Right lung (tissue), 5 donors: ENCODE results near the gene MAN1A1. TPM values are rescaled to one million over a fixed set of nuclear protein-coding genes. Genes with fewer than 3 reads are reported as not detected.
A peak's percentile ranks its signal among the peaks of the same experiment; 100 is the strongest.
"Not testable (repeated sequence)": the region's sequence is repeated elsewhere in the genome, so short reads cannot be mapped to it uniquely, and the experiment has no call there.

Source experiments
- DNase-seq, 2 donors: peaks; one replicate each; pipeline ENCODE4 v3.0.0-alpha.2; 2013
- polyA plus RNA-seq, 5 donors: library from polyadenylated mRNA; unstranded; fragments of 120-200 nt; gene quantifications; one replicate each; pipeline versions ENCODE4 v1.2.1 to v1.2.3, GENCODE V29; 2013; ENCODE audit warnings: inconsistent platforms in 1 of 5, low replicate concordance in 1 of 5; ENCODE audit not compliant: insufficient read length in 5 of 5, insufficient read depth in 1 of 5

The MAN1A1 gene
- polyA plus RNA-seq, 5 donors, result 35.8 to 72.9 (median 65.1) TPM

DNA sequence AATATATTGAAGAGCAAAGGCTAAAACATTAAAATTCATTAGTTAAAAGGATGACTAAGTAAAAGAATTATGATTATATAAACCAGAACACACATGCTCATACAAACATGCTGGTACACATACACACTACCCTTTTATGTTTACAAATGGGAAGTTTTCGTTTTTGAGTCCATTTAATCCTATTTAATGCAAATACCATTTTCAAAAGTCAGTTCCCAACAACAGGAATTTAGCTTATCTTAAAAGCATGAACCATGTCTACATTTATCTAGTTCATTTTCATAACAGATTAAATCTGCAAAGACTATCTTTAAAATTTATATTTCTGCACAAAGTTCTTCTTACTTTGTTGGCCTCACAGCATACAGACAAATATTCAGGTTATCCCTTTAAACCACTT lies 42.5 kb downstream of the MAN1A1 start:
- no peak for DNase-seq

- no peak for DNase-seq
Measured at GRCh38 chr6:119306396-119306968, 43.1 kb downstream of the MAN1A1 start.

GRCh38 chr6:119303164-119303887 lies 46.2 kb downstream of the MAN1A1 start:
- DNase-seq, result no peak

DNA sequence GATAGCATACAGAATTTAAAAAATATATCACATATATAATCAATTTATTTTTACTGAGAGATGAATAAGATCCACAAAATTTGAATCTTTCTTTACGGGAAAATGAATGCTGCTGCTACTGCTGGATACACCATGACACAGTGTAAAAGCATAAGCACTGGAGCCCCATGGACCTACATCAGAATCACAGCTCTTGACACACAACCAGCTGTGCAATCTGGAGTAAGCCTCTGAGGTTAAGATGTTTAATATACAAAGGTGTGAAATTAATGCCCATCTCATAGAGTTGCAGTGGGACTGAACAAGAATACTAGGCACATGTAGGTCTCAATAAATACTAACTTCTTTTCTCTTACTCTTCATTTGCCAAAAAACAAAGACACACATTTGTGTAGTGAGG lies 48.1 kb downstream of the MAN1A1 start:
- no peak for DNase-seq

DNA sequence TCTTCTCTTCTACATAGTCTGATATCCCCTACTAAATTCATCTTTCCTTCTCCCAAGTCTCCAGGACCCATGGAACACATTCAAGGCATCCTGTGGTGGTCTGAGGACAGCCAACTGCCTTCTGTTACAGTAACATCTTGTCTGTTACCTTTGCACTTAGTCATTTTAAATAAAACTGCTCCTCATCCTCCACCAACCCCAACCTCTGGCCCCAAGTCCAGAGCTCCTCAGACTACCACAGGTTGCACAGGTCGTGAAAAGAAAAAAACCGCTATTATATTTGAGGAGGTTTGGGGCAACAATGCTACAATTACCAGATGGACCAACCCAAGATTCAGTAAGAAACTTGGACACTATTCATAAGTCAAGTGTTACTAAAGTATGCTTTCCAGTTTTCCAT lies 49.9 kb downstream of the MAN1A1 start:
- DNase-seq, result no peak

GRCh38 chr6:119297049-119297448 lies 52.5 kb downstream of the MAN1A1 start:
- no peak for DNase-seq

- no peak for DNase-seq
Measured at GRCh38 chr6:119296036-119297035, 53.2 kb downstream of the MAN1A1 start.

DNA sequence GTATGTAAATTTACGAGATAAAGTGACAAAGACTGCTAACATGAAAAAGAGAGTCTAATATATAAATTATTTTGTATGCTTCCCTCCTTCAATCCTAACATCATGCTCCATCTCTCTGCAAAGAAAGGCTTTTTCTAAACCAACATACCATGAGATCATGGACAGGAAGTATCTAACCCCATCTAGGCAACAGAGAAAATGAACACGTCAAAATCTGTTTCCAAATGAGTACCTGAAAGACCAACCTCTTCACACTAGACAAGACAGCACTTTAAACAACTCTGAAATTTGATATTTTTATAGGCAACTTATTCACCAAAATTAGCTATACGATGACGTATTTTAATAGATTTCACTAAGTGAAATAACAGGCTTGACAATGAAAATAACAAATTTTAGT lies 54.6 kb downstream of the MAN1A1 start:
- DNase-seq, result no peak

- not testable (repeated sequence) for DNase-seq
Measured at GRCh38 chr6:119291060-119291459, 58.5 kb downstream of the MAN1A1 start.

DNA sequence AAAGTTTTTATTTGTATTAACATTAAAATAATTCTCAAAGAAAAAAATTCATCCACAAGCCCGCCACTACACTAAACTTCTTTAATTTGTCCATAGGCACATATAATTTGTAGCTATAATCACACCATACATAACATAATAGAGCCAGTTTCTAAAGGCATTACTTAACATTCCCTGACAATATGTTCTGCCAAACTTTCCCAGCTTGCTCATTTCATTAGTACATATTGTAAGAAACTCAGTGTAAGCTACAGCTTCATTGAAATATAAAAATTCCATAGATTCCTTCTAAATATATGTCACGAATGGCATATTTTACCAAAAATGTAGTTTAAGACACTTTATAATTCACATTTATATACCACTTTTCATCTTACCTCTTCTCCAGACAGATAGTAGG lies 59.3 kb downstream of the MAN1A1 start:
- DNase-seq, result peak in 1 of 2 donors; percentile 36

- DNase-seq, result no peak
Measured at GRCh38 chr6:119289651-119290050, 59.9 kb downstream of the MAN1A1 start.

- DNase-seq, result no peak
Measured at GRCh38 chr6:119285908-119286625, 63.5 kb downstream of the MAN1A1 start.

- no peak for DNase-seq
Measured at GRCh38 chr6:119284861-119285521, 64.6 kb downstream of the MAN1A1 start.

- no peak for DNase-seq
Measured at GRCh38 chr6:119283979-119284545, 65.5 kb downstream of the MAN1A1 start.

DNA sequence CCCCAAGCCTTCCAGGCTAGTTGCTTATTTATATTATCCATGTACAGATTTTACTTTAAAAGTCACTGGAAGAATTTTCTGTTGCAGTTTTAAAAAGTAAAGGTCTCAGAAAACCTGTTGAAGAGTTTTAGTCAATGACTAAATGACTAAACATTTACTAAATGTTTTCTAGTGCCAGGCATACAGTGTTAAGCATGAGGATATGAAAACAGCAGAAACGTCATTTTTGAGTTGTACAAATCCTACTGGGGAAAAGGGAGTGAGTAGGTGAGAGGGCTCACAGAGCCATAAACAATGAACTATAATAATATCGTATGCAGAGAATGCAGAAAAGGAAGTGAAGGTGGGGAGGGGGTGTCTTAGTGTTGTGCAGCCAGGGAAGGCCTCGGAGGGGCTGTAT lies 66.3 kb downstream of the MAN1A1 start:
- DNase-seq, result no peak

GRCh38 chr6:119280668-119281067 lies 68.9 kb downstream of the MAN1A1 start:
- no peak for DNase-seq

DNA sequence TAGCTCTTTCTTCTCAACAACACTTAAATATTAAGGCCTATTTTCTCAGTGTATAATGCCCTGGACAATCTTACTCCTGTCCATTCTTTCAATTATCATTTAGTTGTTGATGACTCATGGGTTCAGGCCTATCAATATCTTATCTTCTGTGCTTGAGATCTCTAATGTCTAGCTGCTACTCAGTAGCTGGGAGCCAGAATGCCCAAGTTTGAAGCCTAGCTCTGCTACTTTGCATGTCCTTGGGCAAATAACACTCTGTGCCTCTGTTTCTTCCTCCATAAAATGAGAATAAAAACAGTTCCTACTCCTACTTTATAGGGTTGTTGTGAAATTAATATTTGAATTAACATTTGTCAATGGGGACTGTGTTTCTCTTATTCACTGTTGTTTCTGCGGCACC lies 69.5 kb downstream of the MAN1A1 start:
- DNase-seq, result no peak

DNA sequence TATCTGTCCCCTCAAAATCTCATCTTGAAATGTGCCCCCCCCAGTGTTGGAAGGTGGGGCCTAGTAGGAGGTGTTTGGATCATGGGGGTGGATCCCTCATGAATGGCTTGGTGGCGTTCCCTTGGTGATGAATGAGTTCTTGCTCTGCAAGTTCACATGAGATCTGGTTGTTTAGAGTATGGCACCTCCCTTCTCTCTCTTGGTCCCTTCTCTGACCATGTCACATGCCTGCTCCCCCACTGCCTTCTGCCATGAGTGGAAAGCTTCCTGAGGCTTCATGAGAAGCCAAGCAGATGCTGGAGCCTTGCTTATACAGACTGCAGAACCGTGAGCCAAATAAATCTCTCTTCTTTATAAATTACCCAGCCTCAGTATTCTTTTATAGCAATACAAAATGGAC lies 70.9 kb downstream of the MAN1A1 start:
- no peak for DNase-seq

DNA sequence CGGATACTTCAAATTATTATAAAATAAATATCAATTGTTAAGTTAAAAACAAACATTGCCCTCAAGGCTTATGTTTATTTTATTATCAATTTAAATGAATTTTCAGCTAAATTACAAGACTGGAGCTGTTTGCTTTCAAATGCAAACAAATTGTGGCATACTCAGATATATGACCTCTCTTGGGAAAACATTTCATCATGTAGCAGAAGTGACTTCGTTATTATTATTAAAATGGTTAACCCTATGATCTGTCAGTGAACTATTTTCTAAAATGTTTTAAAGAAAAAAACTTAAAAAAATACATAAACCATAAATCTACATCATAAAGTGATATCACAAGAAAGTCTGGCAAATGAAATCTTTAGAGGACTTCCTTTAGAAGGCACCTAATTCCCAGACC lies 72.5 kb downstream of the MAN1A1 start:
- no peak for DNase-seq

DNA sequence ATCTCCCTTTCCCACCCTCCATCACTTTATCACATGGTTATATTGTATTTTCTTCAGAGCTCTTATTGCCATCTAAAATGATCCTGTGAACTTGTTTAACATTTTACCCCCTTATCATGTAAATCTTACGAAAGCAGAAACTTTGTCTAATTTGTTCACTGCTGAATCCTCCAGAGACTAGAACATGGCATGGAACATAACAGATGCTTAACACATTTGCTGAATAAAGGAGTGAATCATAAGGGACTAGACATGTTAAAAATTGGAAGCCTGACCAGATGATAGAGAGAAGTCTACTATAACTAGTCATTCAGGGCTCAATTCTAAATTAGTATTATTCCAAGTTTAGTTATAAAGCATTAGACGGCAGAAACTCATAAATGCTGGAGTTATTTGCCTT lies 73.3 kb downstream of the MAN1A1 start:
- no peak for DNase-seq

DNA sequence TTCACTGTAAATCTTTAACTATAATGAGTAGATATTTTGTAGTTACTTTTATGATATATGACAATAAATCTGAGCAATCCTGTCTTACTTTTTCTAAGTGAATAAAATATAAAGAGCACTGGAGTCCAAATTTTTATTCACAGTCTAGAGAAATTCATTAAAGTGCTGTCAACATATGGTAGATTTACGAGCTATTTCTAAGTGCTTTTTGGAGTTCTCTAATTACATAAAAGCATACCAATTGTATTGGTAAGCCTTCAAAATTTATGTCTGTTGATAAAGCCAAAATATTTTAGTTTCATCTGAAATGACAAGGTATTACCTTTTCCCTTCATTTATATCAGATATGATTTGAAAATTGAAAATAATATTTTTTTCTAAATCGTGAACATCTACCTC lies 75.4 kb downstream of the MAN1A1 start:
- DNase-seq, result no peak
